HG02884 (cell line): Measurements from ENCODE around the gene PIK3C3.

Experiments used
- ATAC-seq: cut with Tn5 transposase; IDR thresholded peaks from one replicate; pipeline ENCODE4 v1.9.1; 2021; ENCODE audit warnings: mild to moderate bottlenecking, moderate library complexity; ENCODE audit not compliant: unreplicated experiment

PIK3C3 gene

GRCh38 chr18:42113529-42114191, 158.6 kb downstream of the PIK3C3 start:
- ATAC-seq, result peak; percentile 59

GRCh38 chr18:42114310-42114943, 159.4 kb downstream of the PIK3C3 start:
- ATAC-seq, result peak; percentile 74

GRCh38 chr18:42126586-42126985, 171.6 kb downstream of the PIK3C3 start:
- ATAC-seq, result no peak

GRCh38 chr18:42131066-42131929, 176.3 kb downstream of the PIK3C3 start:
- no peak for ATAC-seq

- no peak for ATAC-seq
Measured at GRCh38 chr18:42131930-42132244, 176.9 kb downstream of the PIK3C3 start.
